Keratinocyte (primary cell): Measurements from ENCODE around the gene ZNF79.

Source experiments
- EZH2 ChIP-seq: IDR thresholded peaks from one replicate; pipeline ENCODE4 v1.6.1; 2012; ENCODE audit warnings: inconsistent platforms, mild to moderate bottlenecking, low read length, moderate library complexity
- TF ChIP-seq, protein P1 (sequence below), 3 experiments: IDR thresholded peaks in 1 of 3; conservative IDR thresholded peaks in 1 of 3; optimal IDR thresholded peaks in 1 of 3; 2 replicates in 2 of 3; 3 replicates in 1 of 3; pipeline versions ENCODE3 to v1.5.1; 2011; ENCODE audit warnings: low read length in 3 of 3, mild to moderate bottlenecking in 3 of 3, moderate library complexity in 2 of 3, control low read depth in 1 of 3, inconsistent platforms in 1 of 3; ENCODE audit not compliant: insufficient read depth in 2 of 3; ENCODE audit errors: extremely low read depth in 1 of 3

GRCh38 chr9:127386981-127387380 lies 37.2 kb upstream of the ZNF79 start:
- TF ChIP-seq, protein P1, sequence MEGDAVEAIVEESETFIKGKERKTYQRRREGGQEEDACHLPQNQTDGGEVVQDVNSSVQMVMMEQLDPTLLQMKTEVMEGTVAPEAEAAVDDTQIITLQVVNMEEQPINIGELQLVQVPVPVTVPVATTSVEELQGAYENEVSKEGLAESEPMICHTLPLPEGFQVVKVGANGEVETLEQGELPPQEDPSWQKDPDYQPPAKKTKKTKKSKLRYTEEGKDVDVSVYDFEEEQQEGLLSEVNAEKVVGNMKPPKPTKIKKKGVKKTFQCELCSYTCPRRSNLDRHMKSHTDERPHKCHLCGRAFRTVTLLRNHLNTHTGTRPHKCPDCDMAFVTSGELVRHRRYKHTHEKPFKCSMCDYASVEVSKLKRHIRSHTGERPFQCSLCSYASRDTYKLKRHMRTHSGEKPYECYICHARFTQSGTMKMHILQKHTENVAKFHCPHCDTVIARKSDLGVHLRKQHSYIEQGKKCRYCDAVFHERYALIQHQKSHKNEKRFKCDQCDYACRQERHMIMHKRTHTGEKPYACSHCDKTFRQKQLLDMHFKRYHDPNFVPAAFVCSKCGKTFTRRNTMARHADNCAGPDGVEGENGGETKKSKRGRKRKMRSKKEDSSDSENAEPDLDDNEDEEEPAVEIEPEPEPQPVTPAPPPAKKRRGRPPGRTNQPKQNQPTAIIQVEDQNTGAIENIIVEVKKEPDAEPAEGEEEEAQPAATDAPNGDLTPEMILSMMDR (optimal IDR thresholded peaks at IDR 0.05 in 1 of 3, IDR thresholded peaks at IDR 0.05 in 1 of 3, conservative IDR thresholded peaks at IDR 0.05 in 1 of 3; ENCODE audit: extremely low read depth in 1 of 3, insufficient read depth in 2 of 3, low read length in 3 of 3) = no peak
- no peak for TF ChIP-seq EZH2
